Kasumi-1 (cell line): ENCODE measurements around the gene STYXL1.
"Not testable (repeated sequence)": the region's sequence is repeated elsewhere in the genome, so short reads cannot be mapped to it uniquely, and the experiment has no call there.

Experiments used
- DNase-seq, 2 experiments: peaks; one replicate each; lab custom pipeline; 2025; lab: John Stamatoyannopoulos, UW

The STYXL1 gene

DNA sequence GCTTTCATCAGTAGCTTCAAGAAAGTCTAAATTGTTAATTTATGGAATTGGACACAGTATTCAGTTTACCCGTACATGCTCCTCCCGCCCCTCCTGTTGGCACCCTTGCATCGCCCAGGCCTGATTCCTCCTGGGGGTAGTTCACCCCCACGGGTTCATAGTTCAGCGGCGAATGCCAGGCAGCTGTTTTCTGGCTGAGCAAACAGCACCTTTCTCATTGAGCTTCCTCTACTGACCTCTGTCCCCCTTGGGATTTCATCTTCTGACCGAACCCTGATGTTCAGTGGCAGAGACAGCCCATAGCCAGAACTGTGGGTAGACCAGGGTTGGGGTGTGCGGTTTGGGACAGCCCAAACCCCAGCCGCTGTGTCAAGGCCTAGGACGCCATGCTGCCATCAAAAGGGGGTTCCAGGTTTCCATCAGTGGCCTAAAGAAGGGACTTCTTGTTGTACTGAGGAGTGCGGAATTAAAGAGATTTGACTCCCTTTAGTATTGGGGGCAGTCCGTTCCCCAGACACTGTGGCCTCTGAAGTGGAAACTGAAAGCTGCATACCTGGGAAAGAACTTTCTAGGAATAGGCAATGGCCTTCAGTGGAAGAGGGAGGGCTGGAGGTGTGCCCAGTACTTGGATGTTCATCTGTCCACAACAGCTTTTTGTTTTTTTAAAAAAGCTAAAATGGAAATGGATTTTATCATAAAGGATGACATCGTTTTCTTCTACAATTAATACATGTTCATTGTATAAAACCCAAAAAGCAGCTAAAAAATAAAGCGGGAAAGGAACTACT is 19.1 kb upstream of the STYXL1 start:
- no peak for DNase-seq

GRCh38 chr7:76065016-76065612 is 17.3 kb upstream of the STYXL1 start:
- DNase-seq, result no peak

DNA sequence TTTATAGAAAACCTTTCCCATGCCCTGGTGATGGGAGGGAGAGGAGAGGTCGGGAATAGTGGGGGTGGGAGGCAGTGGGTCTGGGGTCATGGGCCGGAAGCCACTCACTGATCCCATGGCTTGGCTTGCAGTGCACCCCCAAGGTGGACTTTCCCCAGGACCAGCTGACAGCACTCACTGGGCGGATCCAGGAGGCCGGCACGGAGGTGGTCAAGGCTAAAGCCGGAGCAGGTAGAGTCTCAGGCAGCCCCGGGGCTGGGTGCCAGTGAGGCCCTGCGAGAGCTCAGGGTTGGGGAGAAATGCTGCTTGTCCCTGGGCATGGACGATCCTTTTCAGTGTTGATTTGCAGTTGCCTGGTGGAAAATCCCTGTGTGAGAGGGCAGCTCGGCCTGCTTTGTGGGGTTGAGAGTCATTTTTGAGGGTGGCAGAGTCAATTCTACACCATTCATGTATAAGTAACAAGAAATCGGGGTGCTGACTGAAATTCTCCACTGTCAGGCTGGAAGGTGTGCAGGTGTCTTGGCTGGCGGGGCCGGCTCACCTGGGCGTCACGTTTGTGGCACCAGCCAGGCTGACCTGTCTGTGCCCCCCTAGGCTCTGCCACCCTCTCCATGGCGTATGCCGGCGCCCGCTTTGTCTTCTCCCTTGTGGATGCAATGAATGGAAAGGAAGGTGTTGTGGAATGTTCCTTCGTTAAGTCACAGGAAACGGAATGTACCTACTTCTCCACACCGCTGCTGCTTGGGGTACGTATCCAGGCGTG is 16.6 kb upstream of the STYXL1 start:
- no peak for DNase-seq

- no peak for DNase-seq
Measured at GRCh38 chr7:76063525-76063924, 15.7 kb upstream of the STYXL1 start.

- DNase-seq, result no peak
Measured at GRCh38 chr7:76063114-76063513, 15.3 kb upstream of the STYXL1 start.

DNA sequence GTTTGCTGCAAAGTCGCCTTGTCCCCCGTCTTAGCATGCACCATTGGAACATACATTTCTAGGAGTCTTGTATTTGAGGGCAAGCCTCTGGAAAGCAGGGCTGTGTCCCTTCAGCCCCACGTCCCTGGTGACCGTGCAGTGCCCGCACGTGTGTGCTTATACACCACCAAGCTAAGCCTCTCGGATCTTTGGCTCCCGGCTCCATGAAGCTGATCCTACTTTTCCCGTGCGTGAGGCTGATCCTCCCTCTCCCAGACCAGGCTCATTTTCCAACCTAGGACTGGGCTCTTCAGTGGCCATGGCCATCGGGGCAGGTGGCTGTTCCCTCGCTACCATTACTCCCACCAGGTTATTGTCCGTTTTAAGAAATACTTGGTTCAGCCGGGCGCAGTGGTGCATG is 14.5 kb upstream of the STYXL1 start:
- DNase-seq, result no peak

DNA sequence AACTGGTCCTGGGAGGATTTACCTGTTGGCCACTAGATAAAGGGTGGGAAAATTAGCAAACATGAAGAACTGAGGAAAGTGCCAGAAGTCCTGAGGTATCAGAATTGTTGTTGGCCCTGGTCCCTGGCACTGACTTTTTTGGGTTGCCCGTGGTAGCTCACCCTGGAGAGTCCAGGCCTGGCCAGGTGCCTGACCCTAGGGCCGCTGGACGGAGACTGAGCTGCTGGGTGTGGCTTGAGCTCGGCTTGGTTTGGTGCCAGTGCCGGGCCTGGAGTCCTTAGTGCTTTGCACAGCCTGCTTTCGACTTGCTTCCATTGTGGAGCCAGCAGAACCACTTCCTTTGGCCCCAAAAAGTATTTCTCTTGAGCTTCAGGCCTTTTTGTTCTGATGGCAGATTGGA is 13.0 kb upstream of the STYXL1 start:
- no peak for DNase-seq

- DNase-seq, result not testable (repeated sequence)
Measured at GRCh38 chr7:76058745-76059144, 10.9 kb upstream of the STYXL1 start.

- DNase-seq, result no peak
Measured at GRCh38 chr7:76057813-76058145, 10.0 kb upstream of the STYXL1 start.

DNA sequence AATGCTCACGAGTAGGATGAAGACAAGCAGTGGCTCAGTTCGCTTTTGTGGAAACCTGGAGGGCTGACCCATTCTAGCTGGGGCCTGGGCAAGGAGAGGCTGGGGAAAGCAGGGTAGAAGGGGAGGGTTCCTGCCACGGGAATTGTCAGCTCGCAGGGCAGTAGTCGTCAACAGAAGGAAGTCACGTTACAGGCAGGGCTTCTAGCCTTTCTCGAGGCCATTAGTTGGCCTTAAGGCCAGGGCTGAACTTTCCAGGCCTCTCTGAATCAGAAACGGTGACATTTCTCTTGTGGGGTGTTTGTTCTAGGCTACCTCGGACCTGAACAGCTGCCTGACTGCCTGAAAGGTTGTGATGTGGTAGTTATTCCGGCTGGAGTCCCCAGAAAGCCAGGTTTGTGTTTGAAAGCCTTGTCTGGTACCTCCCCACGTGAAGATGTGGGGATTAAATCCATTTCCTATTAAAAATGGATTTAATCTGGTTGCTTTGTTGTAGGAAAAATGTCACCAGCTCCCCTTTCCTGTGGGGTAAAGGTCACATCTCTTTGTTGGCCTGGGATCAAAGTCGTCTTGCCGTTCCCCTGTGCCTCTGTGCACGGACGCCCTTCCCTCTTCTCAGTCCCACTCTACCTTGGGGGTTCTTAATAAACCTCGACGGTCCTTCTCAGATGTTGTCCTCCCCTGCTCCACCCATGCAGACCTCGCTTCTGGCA is 9.5 kb upstream of the STYXL1 start:
- DNase-seq, result no peak

- DNase-seq, result no peak
Measured at GRCh38 chr7:76056241-76056640, 8.4 kb upstream of the STYXL1 start.

GRCh38 chr7:76054123-76055120 is 6.6 kb upstream of the STYXL1 start:
- DNase-seq, result peak in 1 of 2 experiments; percentile 9

DNA sequence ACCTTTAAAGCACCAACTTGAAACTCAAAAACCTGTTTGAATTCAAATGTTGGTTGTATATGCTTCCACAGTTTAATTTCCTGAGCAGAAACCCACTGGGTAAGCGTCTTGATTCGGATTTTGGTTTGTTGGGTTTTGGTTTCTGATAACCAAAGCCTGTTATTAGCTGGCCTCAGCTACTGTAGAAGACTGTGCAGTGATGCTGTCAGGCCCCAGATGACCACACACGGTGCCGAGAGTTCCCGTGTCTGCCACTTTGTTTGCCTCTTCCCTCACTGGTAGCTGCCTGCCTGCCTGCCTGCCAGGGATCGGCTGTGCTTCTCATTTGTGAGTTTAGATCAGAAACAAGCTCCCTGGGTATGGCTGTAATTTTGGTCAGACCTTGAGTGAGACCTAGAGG is 5.7 kb upstream of the STYXL1 start:
- no peak for DNase-seq

DNA sequence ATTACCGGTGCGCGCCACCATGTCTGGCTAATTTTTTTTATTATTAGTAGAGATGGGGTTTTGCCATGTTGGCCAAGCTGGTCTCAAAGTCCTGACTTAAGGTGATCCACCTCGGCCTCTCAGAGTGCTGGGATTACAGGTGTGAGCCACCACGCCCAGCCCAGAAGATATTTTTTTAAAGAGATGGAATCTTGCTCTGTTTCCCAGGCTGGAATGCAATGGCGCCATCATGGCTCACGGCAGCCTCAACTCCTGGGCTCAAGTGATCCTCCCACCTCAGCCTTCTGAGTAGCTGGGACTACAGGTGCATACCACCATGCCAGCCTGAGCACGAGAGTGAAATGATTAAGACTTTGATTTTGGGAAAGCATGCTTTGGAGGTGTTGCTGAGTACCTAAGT is 4.9 kb upstream of the STYXL1 start:
- not testable (repeated sequence) for DNase-seq

- DNase-seq, result no peak
Measured at GRCh38 chr7:76051840-76052239, 4.0 kb upstream of the STYXL1 start.

GRCh38 chr7:76050545-76050944 is 2.7 kb upstream of the STYXL1 start:
- DNase-seq, result no peak

DNA sequence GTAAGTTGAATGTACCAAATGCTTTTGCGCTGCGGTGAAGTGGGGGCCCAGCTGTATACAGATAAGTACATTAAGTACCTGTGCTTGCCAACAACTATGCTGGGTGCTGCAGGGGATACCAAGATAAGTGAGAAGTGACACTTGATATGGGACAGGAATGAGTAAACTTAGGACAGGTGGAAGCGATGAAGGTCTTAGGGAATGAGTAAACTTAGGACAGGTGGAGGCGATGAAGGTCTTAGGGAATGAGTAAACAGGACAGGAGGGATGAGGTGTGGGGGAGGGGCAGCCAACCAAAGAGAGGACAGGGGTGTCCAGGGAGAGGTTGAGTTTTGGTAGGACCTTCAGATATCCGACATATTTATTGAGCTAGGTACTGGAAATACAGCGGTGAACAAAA is 1.5 kb upstream of the STYXL1 start:
- DNase-seq, result no peak

GRCh38 chr7:76048668-76048988 is 828 bp upstream of the STYXL1 start:
- peak in 1 of 2 experiments; percentile 37 for DNase-seq

GRCh38 chr7:76047305-76047810 is 442 bp downstream of the STYXL1 start:
- peak; percentile 6 to 15 for DNase-seq

DNA sequence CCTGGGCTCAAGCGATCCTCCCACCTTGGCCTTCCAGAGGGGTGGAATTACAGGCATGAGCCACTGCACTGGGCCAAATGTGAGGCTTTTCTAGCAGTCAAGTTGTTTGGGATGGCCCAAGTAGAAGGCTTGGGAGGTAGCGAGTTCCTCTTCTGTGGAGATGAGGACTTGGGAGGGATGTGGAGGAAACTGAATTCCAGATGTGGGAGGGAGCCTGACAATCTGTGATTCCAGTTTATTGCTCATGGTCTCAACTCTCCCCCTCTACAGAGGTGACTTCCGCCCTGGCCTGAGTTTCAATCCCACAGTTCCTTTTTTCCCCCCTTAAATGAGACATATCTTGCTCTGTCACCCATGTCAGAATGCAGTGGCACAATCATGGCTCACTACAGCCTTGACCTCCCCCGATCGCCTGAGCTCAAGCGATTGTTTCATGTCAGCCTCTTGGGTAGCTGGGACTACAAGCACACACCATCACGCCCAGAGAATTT is 3.4 kb downstream of the STYXL1 start:
- no peak for DNase-seq

- DNase-seq, result no peak
Measured at GRCh38 chr7:76040126-76040525, 7.7 kb downstream of the STYXL1 start.
